Measurements from ENCODE around the gene NPEPL1.
A peak's percentile ranks its signal among the peaks of the same experiment; 100 is the strongest.
"Not testable (repeated sequence)": the region's sequence is repeated elsewhere in the genome, so short reads cannot be mapped to it uniquely, and the experiment has no call there.

NPEPL1 gene

GRCh38 chr20:58692579-58693225 lies at the start of gene NPEPL1:
TSS of gene NPEPL1 (plus strand) at chr20:58692800. CDS start at chr20:58692901, 101 bp downstream.
- H3K4me3 ChIP-seq (ENCODE audit: low read length), result peak within 1 kb of the TSS; percentile 61
- DNase-seq (ENCODE audit: low read depth), result peak; percentile 82
- peak; percentile 7; the same call in 1 of the 2 replicates for TF ChIP-seq CTCF (conservative IDR thresholded peaks at IDR 0.05; ENCODE audit: low read length)

- DNase-seq (ENCODE audit: low read depth); H3K4me3 ChIP-seq (ENCODE audit: low read length): not testable (repeated sequence)
These were observed 49.7 kb upstream of the NPEPL1 start for GRCh38 chr20:58642896-58643295.

- peak; percentile 35 for DNase-seq (ENCODE audit: low read depth)
- no peak for TF ChIP-seq CTCF (conservative IDR thresholded peaks at IDR 0.05; ENCODE audit: low read length)
- no peak overlapping the region for H3K4me3 ChIP-seq (ENCODE audit: low read length)
These were observed 47.1 kb upstream of the NPEPL1 start for GRCh38 chr20:58645412-58645968.

GRCh38 chr20:58646257-58646656 lies 46.3 kb upstream of the NPEPL1 start:
- no peak overlapping the region for H3K4me3 ChIP-seq (ENCODE audit: low read length)
- DNase-seq (ENCODE audit: low read depth), result no peak
- no peak for TF ChIP-seq CTCF (conservative IDR thresholded peaks at IDR 0.05; ENCODE audit: low read length)

GRCh38 chr20:58646703-58647102 lies 45.9 kb upstream of the NPEPL1 start:
- no peak overlapping the region for H3K4me3 ChIP-seq (ENCODE audit: low read length)
- TF ChIP-seq CTCF (conservative IDR thresholded peaks at IDR 0.05; ENCODE audit: low read length), result no peak
- no peak for DNase-seq (ENCODE audit: low read depth)

GRCh38 chr20:58647162-58647795 lies 45.3 kb upstream of the NPEPL1 start:
- no peak for TF ChIP-seq CTCF (conservative IDR thresholded peaks at IDR 0.05; ENCODE audit: low read length)
- DNase-seq (ENCODE audit: low read depth), result no peak

GRCh38 chr20:58647796-58648501 lies 44.7 kb upstream of the NPEPL1 start:
- TF ChIP-seq CTCF (conservative IDR thresholded peaks at IDR 0.05; ENCODE audit: low read length), result no peak
- DNase-seq (ENCODE audit: low read depth), result peak; percentile 81
- no peak overlapping the region for H3K4me3 ChIP-seq (ENCODE audit: low read length)

More at GRCh38 chr20:58647162-58647795, 45.3 kb upstream of the NPEPL1 start:
- no peak overlapping the region for H3K4me3 ChIP-seq (ENCODE audit: low read length)

GRCh38 chr20:58648502-58648825 lies 44.1 kb upstream of the NPEPL1 start:
- DNase-seq (ENCODE audit: low read depth); H3K4me3 ChIP-seq (ENCODE audit: low read length): not testable (repeated sequence)

All from AG10803 (cell line).